Thoracic aorta endothelial cell (primary cell): Measurements from ENCODE around the gene OR4C3. TPM values are rescaled to one million over a fixed set of nuclear protein-coding genes. Genes with fewer than 3 reads are reported as not detected.

Source experiments
- total RNA-seq: library from RNA; depleted of rRNA; stranded (reverse); fragments of >200 nt; gene quantifications from 2 replicates; pipeline ENCODE4 v1.2.3, GENCODE V29; 2012

Gene OR4C3
- total RNA-seq = not detected in 2 replicates

GRCh38 chr11:48324620-48325019 is at the start of gene OR4C3:
Gene OR4C3, plus strand, starts transcription at chr11:48324920. Its CDS starts 102 bp downstream, at chr11:48325022.

GRCh38 chr11:48305923-48306322 is 18.8 kb upstream of the OR4C3 start, which contains the start of gene OR4S1:
Gene OR4S1, plus strand, starts transcription at chr11:48306223. Its CDS starts 0 bp downstream, at chr11:48306223.

DNA sequence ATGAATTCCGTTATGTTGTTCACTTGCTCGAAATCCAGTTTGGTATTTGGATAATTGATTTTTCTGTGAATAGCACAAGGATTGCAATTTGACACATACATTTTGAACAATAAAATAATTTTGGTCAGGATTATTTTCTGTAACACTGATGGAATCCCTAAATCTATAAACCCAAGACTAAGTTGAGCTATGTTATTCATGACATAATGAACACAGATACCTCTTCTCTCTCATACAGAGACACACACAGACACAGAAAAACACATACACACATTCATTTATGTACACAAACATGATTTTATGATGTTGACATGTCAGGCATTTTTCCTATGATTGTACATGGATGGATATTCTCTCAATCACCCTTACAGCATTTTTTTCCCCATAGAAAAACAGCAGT is 41.6 kb downstream of the OR4C3 start, which contains the start of gene OR4C5:
Gene OR4C5 (minus strand): TSS at position 101 of the 400 bp plus-strand sequence. CDS start 0 bp downstream, at position 101.

Other genes with a start within 250 kb of the OR4C3 start
- gene OR4B1, start 108.1 kb upstream of the OR4C3 start, total RNA-seq = not detected in 2 replicates
- gene OR4X2, start 79.8 kb upstream of the OR4C3 start, total RNA-seq = not detected in 2 replicates
- not detected in 2 replicates for gene OR4X1, start 61.1 kb upstream of the OR4C3 start, total RNA-seq
- not detected in 2 replicates for gene OR4S1, start 18.7 kb upstream of the OR4C3 start, total RNA-seq
- gene OR4C5, start 41.5 kb downstream of the OR4C3 start, total RNA-seq = not detected in 2 replicates
- gene OR4A47, start 163.9 kb downstream of the OR4C3 start, total RNA-seq = not detected in 2 replicates